ENCODE results near the gene OXNAD1. TPM values are rescaled to one million over a fixed set of nuclear protein-coding genes. Genes with fewer than 3 reads are reported as not detected.

The OXNAD1 gene
- total RNA-seq, 1 donor from 2014 or later, result 28.7 TPM

GRCh38 chr3:16252243-16252978, 12.6 kb upstream of the OXNAD1 start:
- H3K4me1 ChIP-seq, result peaks cover 17% of the 10 kb centered on the region
- H3K4me3 ChIP-seq, result no peak overlapping the region
- Mint-ChIP-seq H3K27me3 (ENCODE audit: insufficient read depth, low read depth) (no peaks in the 10 kb centered on the region), H3K4me1 (peaks cover 3% of the 10 kb centered on the region), H3K27ac (no peak overlapping the region), H3K36me3 (no peaks in the 10 kb centered on the region), H3K9me3 (no peaks in the 10 kb centered on the region), H3K4me3 (no peak overlapping the region)
- H3K27ac ChIP-seq, result no peak overlapping the region
- no peaks in the 10 kb centered on the region for H3K27me3 ChIP-seq
- H2AFZ ChIP-seq (replicated peaks), result no peak overlapping the region
- H3F3A ChIP-seq (ENCODE audit: low read depth), result peaks cover 16% of the 10 kb centered on the region
- no peaks in the 10 kb centered on the region for H3K9me3 ChIP-seq (ENCODE audit: low read depth)
- H3K9ac ChIP-seq, result no peak overlapping the region
- no peaks in the 10 kb centered on the region for H3K79me2 ChIP-seq (ENCODE audit: low read depth)
- no peaks in the 10 kb centered on the region for H3K36me3 ChIP-seq
- H4K20me1 ChIP-seq (ENCODE audit: low read depth), result no peaks in the 10 kb centered on the region
- no peak for DNase-seq (ENCODE audit: low spot score)
- no peak overlapping the region for H3K4me2 ChIP-seq
- TF ChIP-seq CTCF (IDR thresholded peaks at IDR 0.05) (no peak), EZH2 (IDR thresholded peaks at IDR 0.05) (no peak), EZH2phosphoT487 (IDR thresholded peaks at IDR 0.05) (no peak)

- no peak overlapping the region for H2AFZ ChIP-seq (replicated peaks)
- DNase-seq (ENCODE audit: low spot score), result no peak
- Mint-ChIP-seq H3K27ac (no peak overlapping the region), H3K27me3 (ENCODE audit: insufficient read depth, low read depth) (no peaks in the 10 kb centered on the region), H3K36me3 (no peaks in the 10 kb centered on the region), H3K4me1 (no peaks in the 10 kb centered on the region), H3K9me3 (no peaks in the 10 kb centered on the region), H3K4me3 (no peak overlapping the region)
- no peak for TF ChIP-seq CTCF (IDR thresholded peaks at IDR 0.05)
- no peak for TF ChIP-seq EZH2phosphoT487 (IDR thresholded peaks at IDR 0.05)
- no peak for TF ChIP-seq EZH2 (IDR thresholded peaks at IDR 0.05)
- no peaks in the 10 kb centered on the region for H4K20me1 ChIP-seq (ENCODE audit: low read depth)
- H3K79me2 ChIP-seq (ENCODE audit: low read depth), result no peaks in the 10 kb centered on the region
- no peaks in the 10 kb centered on the region for H3K36me3 ChIP-seq
- no peaks in the 10 kb centered on the region for H3K27me3 ChIP-seq
- no peak overlapping the region for H3K4me3 ChIP-seq
- no peaks in the 10 kb centered on the region for H3K9me3 ChIP-seq (ENCODE audit: low read depth)
- peaks cover 17% of the 10 kb centered on the region for H3K4me1 ChIP-seq
- no peak overlapping the region for H3K9ac ChIP-seq
- peaks cover 16% of the 10 kb centered on the region for H3F3A ChIP-seq (ENCODE audit: low read depth)
- no peak overlapping the region for H3K27ac ChIP-seq
- H3K4me2 ChIP-seq, result no peak overlapping the region
These were observed 12.0 kb upstream of the OXNAD1 start for GRCh38 chr3:16252988-16253387.

GRCh38 chr3:16253601-16254000, 11.4 kb upstream of the OXNAD1 start:
- Histone ChIP-seq H3K4me2 (no peak overlapping the region), H3K4me1 (peaks cover 17% of the 10 kb centered on the region), H3F3A (ENCODE audit: low read depth) (peaks cover 16% of the 10 kb centered on the region), H3K4me3 (no peak overlapping the region), H3K9me3 (ENCODE audit: low read depth) (no peaks in the 10 kb centered on the region), H2AFZ (replicated peaks) (no peak overlapping the region), H3K36me3 (no peaks in the 10 kb centered on the region), H3K79me2 (ENCODE audit: low read depth) (no peaks in the 10 kb centered on the region), H4K20me1 (ENCODE audit: low read depth) (no peaks in the 10 kb centered on the region), H3K27me3 (no peaks in the 10 kb centered on the region), H3K27ac (no peak overlapping the region), H3K9ac (no peak overlapping the region)
- Mint-ChIP-seq H3K4me3 (no peak overlapping the region), H3K9me3 (no peaks in the 10 kb centered on the region), H3K27ac (no peak overlapping the region), H3K4me1 (no peaks in the 10 kb centered on the region), H3K27me3 (ENCODE audit: insufficient read depth, low read depth) (no peaks in the 10 kb centered on the region), H3K36me3 (no peaks in the 10 kb centered on the region)
- DNase-seq (ENCODE audit: low spot score), result no peak
- TF ChIP-seq CTCF (IDR thresholded peaks at IDR 0.05) (no peak), EZH2 (IDR thresholded peaks at IDR 0.05) (no peak), EZH2phosphoT487 (IDR thresholded peaks at IDR 0.05) (no peak)
